Breast epithelium (tissue), 4 donors: ENCODE data around the gene GRK5. TPM values are rescaled to one million over a fixed set of nuclear protein-coding genes. Genes with fewer than 3 reads are reported as not detected.

ENCODE experiments used
- DNase-seq, 2 donors: peaks; one replicate each; pipeline ENCODE4 v3.0.0-alpha.2; 2019; ENCODE audit warnings: low spot score in 2 of 2
- H3K27ac ChIP-seq, 2 donors: fragments of 200-600 bp; sonication (generic) in 1 of 2; one replicate each; pipeline ENCODE4 v1.5.1; 2016 to 2019; ENCODE audit warnings: mild to moderate bottlenecking in 1 of 2
- H3K27me3 ChIP-seq, 2 donors: fragments of 200-600 bp; sonication (generic) in 1 of 2; one replicate each; pipeline versions ENCODE4 v1.5.1 to v1.6.0; 2017 to 2019; ENCODE audit warnings: control low read depth in 1 of 2, mild to moderate bottlenecking in 1 of 2
- H3K36me3 ChIP-seq: fragments of 200-600 bp; one replicate; pipeline ENCODE4 v1.5.1; 2019
- H3K4me1 ChIP-seq, 2 donors: fragments of 200-600 bp; sonication (generic); one replicate each; pipeline ENCODE4 v1.5.1; 2016 to 2019; ENCODE audit warnings: control low read depth in 1 of 2
- H3K4me3 ChIP-seq, 3 donors: fragments of 200-600 bp; sonication (generic); 1 replicate in 2 of 3; 2 replicates in 1 of 3; pipeline ENCODE4 v1.5.1; 2016 to 2019; ENCODE audit warnings: mild to moderate bottlenecking in 3 of 3, moderate library complexity in 2 of 3
- H3K9me3 ChIP-seq, 2 donors: fragments of 200-600 bp; sonication (generic) in 1 of 2; one replicate each; pipeline ENCODE4 v1.5.1; 2016 to 2019; ENCODE audit warnings: control low read depth in 1 of 2
- POLR2A ChIP-seq: fragments of 450-650 bp; IDR thresholded peaks from one replicate; pipeline ENCODE4 v1.6.1; 2016; ENCODE audit warnings: antibody characterized with exemption, mild to moderate bottlenecking, moderate library complexity
- POLR2AphosphoS5 ChIP-seq, 3 donors: sonication (generic); formaldehyde crosslinking; IDR thresholded peaks; one replicate each; pipeline ENCODE4 v1.6.1; 2017; ENCODE audit warnings: antibody characterized with exemption in 3 of 3
- intact Hi-C: fragments of 100-400 bp; cut with DNase I; formaldehyde crosslinking; loops from one replicate; pipeline ENCODE4 v1.15.1; 2023; ENCODE audit warnings: low total_unique reads
- total RNA-seq, 3 donors: library from RNA; depleted of rRNA; stranded (reverse); fragments of >200 nt; gene quantifications; one replicate each; pipeline ENCODE4 v1.1.0, GENCODE V29; 2016
- TF ChIP-seq, protein P1 (sequence below), 3 donors: fragments of 450-650 bp; IDR thresholded peaks; one replicate each; pipeline ENCODE4 v1.5.1; 2016 to 2017; ENCODE audit warnings: antibody characterized with exemption in 3 of 3, mild to moderate bottlenecking in 3 of 3, moderate library complexity in 3 of 3

GRK5 gene
- total RNA-seq, 3 donors from 2014 or later: 14.9 to 20.6 (median 15.2) TPM

DNA sequence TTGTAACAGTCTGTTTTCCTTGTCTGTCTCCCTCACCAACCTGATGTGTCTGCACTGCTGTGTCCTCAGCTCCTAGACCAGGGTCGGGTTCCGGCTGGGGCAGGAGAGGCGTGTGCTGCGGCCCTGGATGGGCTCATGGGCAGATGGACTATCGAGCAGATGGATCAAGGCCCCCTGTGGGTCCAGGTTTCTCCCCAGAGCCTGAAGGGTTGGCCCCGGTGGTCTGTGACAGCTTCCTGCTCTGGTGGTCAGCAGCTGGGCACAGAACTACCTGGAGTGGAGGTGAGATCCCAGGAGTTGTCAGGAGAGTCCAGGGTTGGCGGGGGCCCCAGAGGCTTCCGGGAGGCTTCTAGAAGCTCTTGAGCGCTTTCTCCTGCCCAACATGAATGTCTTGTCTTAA is 75.1 kb downstream of the GRK5 start:
- Histone ChIP-seq H3K36me3 (no peaks in the 10 kb centered on the region), H3K9me3 (no peaks in the 10 kb centered on the region), H3K27me3 (no peaks in the 10 kb centered on the region), H3K4me3 (no peak overlapping the region), H3K4me1 (peaks cover 18 to 24% of the 10 kb centered on the region in 2 donors), H3K27ac (peak overlapping the region in 1 of 2 donors; percentile 68)
- TF ChIP-seq POLR2A: no peak
- no peak for TF ChIP-seq POLR2AphosphoS5 (IDR thresholded peaks at IDR 0.05)
- TF ChIP-seq, protein P1, sequence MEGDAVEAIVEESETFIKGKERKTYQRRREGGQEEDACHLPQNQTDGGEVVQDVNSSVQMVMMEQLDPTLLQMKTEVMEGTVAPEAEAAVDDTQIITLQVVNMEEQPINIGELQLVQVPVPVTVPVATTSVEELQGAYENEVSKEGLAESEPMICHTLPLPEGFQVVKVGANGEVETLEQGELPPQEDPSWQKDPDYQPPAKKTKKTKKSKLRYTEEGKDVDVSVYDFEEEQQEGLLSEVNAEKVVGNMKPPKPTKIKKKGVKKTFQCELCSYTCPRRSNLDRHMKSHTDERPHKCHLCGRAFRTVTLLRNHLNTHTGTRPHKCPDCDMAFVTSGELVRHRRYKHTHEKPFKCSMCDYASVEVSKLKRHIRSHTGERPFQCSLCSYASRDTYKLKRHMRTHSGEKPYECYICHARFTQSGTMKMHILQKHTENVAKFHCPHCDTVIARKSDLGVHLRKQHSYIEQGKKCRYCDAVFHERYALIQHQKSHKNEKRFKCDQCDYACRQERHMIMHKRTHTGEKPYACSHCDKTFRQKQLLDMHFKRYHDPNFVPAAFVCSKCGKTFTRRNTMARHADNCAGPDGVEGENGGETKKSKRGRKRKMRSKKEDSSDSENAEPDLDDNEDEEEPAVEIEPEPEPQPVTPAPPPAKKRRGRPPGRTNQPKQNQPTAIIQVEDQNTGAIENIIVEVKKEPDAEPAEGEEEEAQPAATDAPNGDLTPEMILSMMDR (IDR thresholded peaks at IDR 0.05): no peak
- intact Hi-C loops: no loop called here
- DNase-seq: no peak

GRCh38 chr10:119283387-119283786 is 76.0 kb downstream of the GRK5 start:
- no peak overlapping the region for H3K4me3 ChIP-seq
- no peaks in the 10 kb centered on the region for H3K36me3 ChIP-seq
- H3K9me3 ChIP-seq: no peaks in the 10 kb centered on the region
- TF ChIP-seq POLR2AphosphoS5 (IDR thresholded peaks at IDR 0.05) (no peak), POLR2A (no peak)
- TF ChIP-seq, protein P1 (IDR thresholded peaks at IDR 0.05): no peak
- peaks cover 18 to 24% of the 10 kb centered on the region in 2 donors for H3K4me1 ChIP-seq
- intact Hi-C loops: no loop called here
- no peak for DNase-seq
- H3K27me3 ChIP-seq: no peaks in the 10 kb centered on the region
- peak overlapping the region; percentile 42 to 45 for H3K27ac ChIP-seq

DNA sequence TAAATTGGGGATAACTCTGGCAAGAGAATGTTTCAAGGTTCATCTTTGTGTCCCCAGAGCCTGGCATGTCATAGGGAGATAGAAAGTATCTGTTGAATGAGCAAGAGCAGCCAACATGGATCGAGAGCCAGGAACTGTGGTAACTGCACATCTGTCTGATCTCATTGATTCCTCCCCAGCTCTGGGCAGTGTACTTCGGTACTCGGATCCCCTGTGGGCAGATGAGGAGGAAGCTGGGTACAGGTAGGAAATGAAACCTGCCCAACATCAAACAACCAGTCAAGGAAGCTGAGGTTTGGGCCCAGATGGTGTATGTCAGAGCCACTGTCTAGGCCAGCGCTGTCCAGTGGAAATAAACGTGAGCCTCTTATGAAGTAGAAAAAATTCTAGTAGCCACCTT is 76.4 kb downstream of the GRK5 start:
- Histone ChIP-seq H3K9me3 (no peaks in the 10 kb centered on the region), H3K27ac (peak overlapping the region; percentile 42 to 45), H3K27me3 (no peaks in the 10 kb centered on the region), H3K36me3 (no peaks in the 10 kb centered on the region), H3K4me1 (peaks cover 18 to 24% of the 10 kb centered on the region in 2 donors), H3K4me3 (no peak overlapping the region)
- peak in 1 of 2 donors; percentile 64 for DNase-seq
- TF ChIP-seq, protein P1 (IDR thresholded peaks at IDR 0.05): no peak
- TF ChIP-seq POLR2A (no peak), POLR2AphosphoS5 (IDR thresholded peaks at IDR 0.05) (no peak)
- intact Hi-C loops: loop anchor here (2.0 kb wide), 1 partner anchor 33 kb away; no protein-coding TSS in a partner anchor

DNA sequence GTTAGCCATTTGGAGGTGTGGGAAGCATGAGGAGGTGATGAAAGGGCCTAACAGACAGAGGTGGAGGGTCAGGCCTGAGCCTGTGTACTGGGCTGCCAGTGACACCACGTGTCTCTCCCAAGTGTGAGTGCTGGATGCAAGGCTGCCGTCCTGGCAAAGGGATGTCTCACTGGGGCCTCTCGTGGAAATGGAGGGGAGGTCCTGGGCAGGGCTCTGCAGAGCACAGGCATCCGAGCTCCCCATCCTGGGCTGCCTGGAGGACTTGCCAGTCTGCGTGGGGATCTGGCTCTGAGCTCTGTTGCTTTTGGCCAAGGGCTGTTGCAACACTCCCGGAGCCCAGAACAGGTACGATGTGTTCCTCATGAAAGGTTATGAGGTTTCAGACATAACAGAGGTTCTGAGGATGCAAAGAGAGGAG is 77.3 kb downstream of the GRK5 start:
- intact Hi-C loops: loop anchor here (2.0 kb wide), 1 partner anchor 34 kb away; no protein-coding TSS in a partner anchor
- peak overlapping the region; percentile 73 to 76 for H3K27ac ChIP-seq
- TF ChIP-seq, protein P1 (IDR thresholded peaks at IDR 0.05): no peak
- TF ChIP-seq POLR2A (no peak), POLR2AphosphoS5 (IDR thresholded peaks at IDR 0.05) (peak; percentile 33 to 61 (median 48))
- peak overlapping the region in 1 of 3 donors; percentile 13 for H3K4me3 ChIP-seq
- no peaks in the 10 kb centered on the region for H3K36me3 ChIP-seq
- peaks cover 18 to 24% of the 10 kb centered on the region in 2 donors for H3K4me1 ChIP-seq
- H3K9me3 ChIP-seq: no peaks in the 10 kb centered on the region
- no peaks in the 10 kb centered on the region for H3K27me3 ChIP-seq
- DNase-seq: peak in 1 of 2 donors; percentile 76

- Histone ChIP-seq H3K4me1 (peaks cover 18 to 24% of the 10 kb centered on the region in 2 donors), H3K27me3 (no peaks in the 10 kb centered on the region), H3K4me3 (peak overlapping the region in 1 of 3 donors; percentile 2), H3K9me3 (no peaks in the 10 kb centered on the region), H3K36me3 (no peaks in the 10 kb centered on the region), H3K27ac (peak overlapping the region; percentile 73 to 76)
- intact Hi-C loops: loop anchor here (2.0 kb wide), 1 partner anchor 35 kb away; no protein-coding TSS in a partner anchor
- TF ChIP-seq, protein P1 (IDR thresholded peaks at IDR 0.05): no peak
- DNase-seq: no peak
Measured at GRCh38 chr10:119285495-119286267, 78.3 kb downstream of the GRK5 start.
